HG03565 (cell line): ENCODE measurements around the gene HEG1.

Source experiments
- ATAC-seq: cut with Tn5 transposase; IDR thresholded peaks from one replicate; pipeline ENCODE4 v1.9.1; 2021; ENCODE audit warnings: mild to moderate bottlenecking, moderate library complexity; ENCODE audit not compliant: unreplicated experiment

Gene HEG1

DNA sequence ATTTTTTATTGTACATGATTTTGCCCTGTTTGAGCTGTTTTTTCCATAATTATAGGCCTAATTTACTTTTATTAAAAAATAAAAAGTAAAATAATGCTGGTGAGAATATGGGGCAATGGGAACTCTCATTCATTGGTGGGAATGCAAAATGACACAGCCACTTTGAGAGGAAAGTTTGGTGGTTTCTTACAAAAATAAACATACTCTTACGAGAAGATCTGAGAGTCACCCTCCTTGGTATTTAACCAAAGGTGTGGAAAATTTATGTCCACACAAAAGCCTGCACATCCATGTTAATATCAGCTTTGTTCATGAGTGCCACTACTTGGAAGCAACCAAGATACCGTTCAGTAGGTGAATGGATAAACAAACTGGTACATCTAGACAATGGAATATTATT lies 131.1 kb downstream of the HEG1 start:
- no peak for ATAC-seq

GRCh38 chr3:124923833-124924232 lies 132.0 kb downstream of the HEG1 start:
- ATAC-seq = no peak

GRCh38 chr3:124920718-124921117 lies 135.1 kb downstream of the HEG1 start:
- no peak for ATAC-seq

GRCh38 chr3:124919756-124920155 lies 136.0 kb downstream of the HEG1 start:
- no peak for ATAC-seq

- no peak for ATAC-seq
These were observed 137.3 kb downstream of the HEG1 start for GRCh38 chr3:124918524-124918923.

DNA sequence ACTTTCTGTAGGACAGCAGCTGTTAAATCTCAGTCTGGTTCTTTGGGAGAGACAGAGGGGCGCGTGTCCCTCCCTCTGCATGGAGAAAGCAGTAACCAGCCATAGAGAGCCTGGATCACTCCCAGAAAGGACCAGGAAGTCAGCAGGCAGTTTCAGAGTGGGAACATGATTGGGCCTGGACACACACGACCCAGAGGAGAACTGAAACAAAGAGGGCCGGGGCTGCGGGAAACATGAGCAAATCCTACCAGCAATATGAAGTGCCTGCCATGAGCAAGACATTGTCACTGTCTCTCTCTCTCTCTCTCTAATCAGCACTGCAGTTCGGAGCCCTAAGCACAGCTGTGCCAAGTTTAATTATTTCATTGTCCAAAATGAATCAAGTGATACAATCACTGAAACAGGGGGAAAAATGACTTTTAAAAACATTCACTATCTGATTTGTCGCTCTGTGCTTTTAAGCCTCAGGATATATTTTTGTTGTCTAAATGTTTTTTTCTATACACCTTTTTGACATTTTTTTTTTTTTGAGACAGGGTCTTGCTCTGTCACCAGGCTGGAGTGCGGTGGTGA lies 138.9 kb downstream of the HEG1 start:
- ATAC-seq = no peak
